Non-pigmented ciliary epithelial cell (primary cell): ENCODE results near the gene OMG.
"Not testable (repeated sequence)": the region's sequence is repeated elsewhere in the genome, so short reads cannot be mapped to it uniquely, and the experiment has no call there.

ENCODE experiments used
- DNase-seq: peaks from one replicate; pipeline ENCODE4 v3.0.0-alpha.2; 2010; ENCODE audit warnings: low read depth

Gene OMG

DNA sequence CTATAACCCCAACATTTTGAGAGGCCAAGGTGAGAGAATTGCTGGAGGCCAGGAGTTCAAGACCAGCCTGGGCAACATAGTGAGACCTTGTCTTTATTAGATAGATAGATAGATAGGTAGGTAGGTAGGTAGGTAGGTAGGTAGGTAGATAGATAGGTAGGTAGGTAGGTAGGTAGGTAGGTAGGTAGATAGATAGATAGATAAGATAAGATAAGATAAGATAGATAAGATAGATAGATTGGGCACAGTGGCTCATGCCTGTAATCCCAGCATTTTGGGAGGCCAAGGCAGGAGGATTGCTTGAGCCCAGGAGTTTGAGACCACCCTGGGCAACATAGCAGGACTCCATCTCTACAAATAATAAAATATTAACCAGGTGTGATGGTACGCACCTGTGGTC is 34.1 kb downstream of the OMG start:
- not testable (repeated sequence) for DNase-seq

GRCh38 chr17:31261601-31262000 is 35.4 kb downstream of the OMG start:
- no peak for DNase-seq

DNA sequence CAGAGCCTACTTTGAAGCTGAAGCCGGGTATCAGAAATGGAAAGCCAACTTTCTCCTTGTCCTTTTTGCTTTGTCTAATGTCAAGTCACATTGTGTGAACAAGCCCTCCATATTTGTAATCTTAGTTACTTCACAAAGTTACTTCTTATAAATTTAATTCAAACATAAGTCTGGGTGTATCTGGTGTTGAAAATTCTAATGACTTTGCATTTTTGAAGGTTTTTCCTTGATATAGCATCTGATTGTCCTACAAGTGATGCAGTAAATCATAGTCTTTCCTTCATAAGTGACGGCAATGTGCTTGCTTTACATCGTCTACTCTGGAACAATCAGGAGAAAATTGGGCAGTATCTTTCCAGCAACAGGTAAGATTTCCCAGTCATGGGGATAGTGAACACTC is 36.9 kb downstream of the OMG start:
- DNase-seq: no peak

GRCh38 chr17:31256936-31257335 is 40.1 kb downstream of the OMG start:
- no peak for DNase-seq

DNA sequence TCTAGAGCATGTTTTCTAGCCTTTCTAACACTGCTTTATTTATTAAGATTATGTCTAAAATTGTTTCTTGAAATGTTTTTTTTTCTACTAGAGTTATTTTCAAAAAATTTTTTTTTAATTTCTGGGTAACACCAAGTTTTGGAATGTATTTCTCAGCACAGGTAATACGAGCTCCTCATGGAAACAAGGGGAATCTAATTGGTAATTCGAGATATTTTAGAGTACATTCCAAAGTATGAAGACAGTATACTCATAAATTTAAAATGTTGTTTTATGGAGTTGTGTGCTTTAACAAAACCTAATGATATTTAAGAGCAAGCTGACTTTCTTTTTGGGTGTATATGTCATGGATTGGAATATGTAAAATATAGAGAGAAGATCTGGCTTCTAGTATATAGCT is 42.4 kb downstream of the OMG start:
- no peak for DNase-seq

GRCh38 chr17:31252741-31253140 is 44.3 kb downstream of the OMG start:
- no peak for DNase-seq

DNA sequence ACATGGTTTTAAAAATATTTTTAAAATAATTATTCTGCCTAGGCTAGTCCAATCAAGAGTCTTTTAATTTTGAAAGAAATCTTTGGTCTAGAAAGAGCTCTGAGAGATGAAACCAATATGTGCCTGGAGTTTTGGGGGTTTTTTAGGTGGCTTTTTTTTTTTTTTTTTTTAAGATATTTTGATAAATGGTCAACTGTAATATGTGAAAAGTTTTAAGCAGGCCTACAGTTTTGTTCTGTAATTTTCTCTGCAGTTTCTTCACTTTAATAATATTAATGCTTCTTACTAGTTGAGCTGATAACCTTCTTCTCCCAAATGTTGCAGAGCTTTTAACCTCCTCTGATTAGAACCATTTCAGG is 45.1 kb downstream of the OMG start:
- no peak for DNase-seq

DNA sequence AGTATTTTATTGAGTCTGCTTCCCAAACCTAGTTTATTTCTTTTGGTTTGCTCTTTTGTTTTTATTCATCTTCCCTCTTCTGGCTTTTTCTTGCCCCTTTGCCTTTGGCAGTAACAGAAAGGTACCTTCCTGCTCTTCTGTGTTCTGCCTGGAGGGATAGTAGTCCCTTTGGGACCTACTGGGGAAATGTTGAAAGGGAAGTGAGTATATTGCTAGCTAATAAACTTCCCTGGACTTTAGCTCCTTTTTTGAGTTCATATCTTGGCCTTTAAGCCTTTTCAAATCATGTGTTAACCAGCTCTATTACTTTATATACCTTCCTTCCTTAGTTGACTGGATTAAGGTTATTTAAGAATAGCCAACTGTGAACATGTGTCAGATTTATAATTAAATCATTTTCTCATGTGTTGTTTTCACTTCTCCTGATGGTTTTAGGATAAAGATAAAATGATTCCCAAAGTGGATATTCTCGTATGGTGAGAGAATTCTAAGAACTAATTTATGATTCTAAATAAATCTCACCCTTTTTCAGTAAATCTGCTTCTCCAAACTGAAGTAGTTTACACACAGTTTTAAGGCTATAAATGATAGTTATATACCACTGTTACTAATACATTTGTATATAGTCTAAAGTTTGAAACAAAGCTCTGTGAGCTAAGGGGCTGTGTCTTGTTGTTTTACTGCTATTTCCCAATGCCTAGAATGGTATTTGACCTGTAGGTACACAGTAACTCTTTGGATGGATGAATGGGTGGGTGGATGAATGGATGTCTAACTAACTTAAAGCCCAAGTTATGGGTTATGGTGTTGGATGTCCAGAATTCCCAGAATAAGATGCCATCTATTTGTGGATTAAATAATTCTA is 45.7 kb downstream of the OMG start:
- DNase-seq: no peak

DNA sequence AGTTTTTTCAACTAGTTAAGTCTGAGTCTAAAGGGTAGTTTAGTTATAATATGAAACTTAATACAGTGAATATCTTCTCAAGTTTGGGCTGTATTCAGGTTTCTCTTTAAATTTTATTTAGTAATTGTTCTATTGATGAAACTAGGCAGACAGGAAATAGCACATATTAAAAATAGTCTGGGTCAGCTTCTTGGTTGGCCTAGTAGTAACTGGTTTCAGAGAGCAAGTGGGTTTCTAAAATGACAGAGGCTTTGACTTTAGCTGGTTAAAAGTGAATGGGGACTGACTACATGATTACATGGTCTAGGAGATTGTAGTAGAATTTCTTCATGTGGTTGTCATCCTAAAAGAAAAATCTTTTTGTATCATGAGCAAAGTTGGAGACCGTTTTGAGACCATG is 46.8 kb downstream of the OMG start:
- DNase-seq: no peak

DNA sequence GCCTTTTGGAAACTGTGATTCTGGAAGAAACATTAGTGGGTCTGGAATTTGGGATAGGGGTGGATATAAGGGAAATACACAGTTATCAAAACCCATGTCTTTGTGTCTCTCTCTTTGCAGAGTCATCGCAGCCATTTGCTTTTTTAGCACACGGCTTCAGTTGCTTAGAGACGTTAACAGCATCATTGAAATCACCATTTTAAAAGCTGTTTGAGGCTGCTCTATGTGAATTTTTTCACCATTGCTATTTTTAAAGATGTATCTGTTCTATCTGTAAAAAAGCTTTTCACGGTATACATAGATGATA is 47.3 kb downstream of the OMG start:
- no peak for DNase-seq

GRCh38 chr17:31248986-31249834 is 47.8 kb downstream of the OMG start:
- DNase-seq: peak; percentile 51
